Sigmoid colon (tissue), 7 donors: ENCODE measurements around the gene PRDM10. TPM values are rescaled to one million over a fixed set of nuclear protein-coding genes. Genes with fewer than 3 reads are reported as not detected.

Source experiments
- DNase-seq: peaks from one replicate; pipeline ENCODE4 v3.0.0-alpha.2; 2019
- H3K27ac ChIP-seq, 4 donors: fragments of 200-600 bp; sonication (generic); one replicate each; pipeline ENCODE4 v1.5.1; 2016 to 2019; ENCODE audit warnings: mild to moderate bottlenecking in 1 of 4
- H3K27me3 ChIP-seq, 3 donors: fragments of 200-600 bp; sonication (generic); one replicate each; pipeline ENCODE4 v1.5.1; 2019; ENCODE audit warnings: mild to moderate bottlenecking in 1 of 3
- H3K36me3 ChIP-seq, 4 donors: fragments of 200-600 bp; sonication (generic); one replicate each; pipeline ENCODE4 v1.5.1; 2016 to 2019
- H3K4me1 ChIP-seq, 4 donors: fragments of 200-600 bp; sonication (generic); one replicate each; pipeline ENCODE4 v1.5.1; 2017 to 2019
- H3K4me3 ChIP-seq, 4 donors: fragments of 200-600 bp; sonication (generic); one replicate each; pipeline ENCODE4 v1.5.1; 2017 to 2019; ENCODE audit warnings: mild to moderate bottlenecking in 2 of 4, moderate library complexity in 1 of 4
- H3K9me3 ChIP-seq, 4 donors: fragments of 200-600 bp in 3 of 4; sonication (generic) in 3 of 4; one replicate each; pipeline versions ENCODE4 v1.5.1 to v1.6.1; 2013 to 2019
- EP300 ChIP-seq, 4 donors: sonication (generic); formaldehyde crosslinking; IDR thresholded peaks; one replicate each; pipeline ENCODE4 v1.6.1; 2017; ENCODE audit warnings: antibody characterized with exemption in 4 of 4
- POLR2A ChIP-seq, 2 donors: fragments of 450-650 bp; IDR thresholded peaks; one replicate each; pipeline ENCODE4 v1.6.1; 2016; ENCODE audit warnings: antibody characterized with exemption in 2 of 2, mild to moderate bottlenecking in 2 of 2, moderate library complexity in 2 of 2
- POLR2AphosphoS5 ChIP-seq, 4 donors: sonication (generic); formaldehyde crosslinking; IDR thresholded peaks; one replicate each; pipeline ENCODE4 v1.6.1; 2017; ENCODE audit warnings: antibody characterized with exemption in 4 of 4
- WGBS, 2 donors: extraction: QIAGEN DNeasy Blood & Tissue Kit; methylation state at CpG; one replicate each; pipeline ENCODE4 v1.1.7; 2013; 5-methylcytosine and 5-hydroxymethylcytosine counted together
- intact Hi-C: fragments of 100-400 bp; cut with DNase I; formaldehyde crosslinking; loops from one replicate; pipeline ENCODE4 v1.15.1; 2023
- polyA plus RNA-seq, 3 donors: library from polyadenylated mRNA; stranded (reverse); fragments of 200-250 nt; gene quantifications; one replicate each; pipeline ENCODE4 v1.2.3, GENCODE V29; 2013
- total RNA-seq, 4 donors: library from RNA; depleted of rRNA; stranded (reverse); fragments of >200 nt; gene quantifications; one replicate each; pipeline ENCODE4 v1.1.0, GENCODE V29; 2016
- TF ChIP-seq, protein P1 (sequence below), 4 experiments: fragments of 450-650 bp in 3 of 4; fragments of 200-600 bp in 1 of 4; IDR thresholded peaks; one replicate each; pipeline ENCODE4 v1.5.1; 2016 to 2019; ENCODE audit warnings: antibody characterized with exemption in 4 of 4, mild to moderate bottlenecking in 3 of 4, moderate library complexity in 2 of 4
- donor health status: healthy with polysubstance abuse.
- donor health status: Bipolar disorder and iron deficiency.
- donor health status: healthy.

The PRDM10 gene
- total and polyA plus RNA-seq, 7 donors, result 1.8 to 11.9 (median 6.3) TPM

DNA sequence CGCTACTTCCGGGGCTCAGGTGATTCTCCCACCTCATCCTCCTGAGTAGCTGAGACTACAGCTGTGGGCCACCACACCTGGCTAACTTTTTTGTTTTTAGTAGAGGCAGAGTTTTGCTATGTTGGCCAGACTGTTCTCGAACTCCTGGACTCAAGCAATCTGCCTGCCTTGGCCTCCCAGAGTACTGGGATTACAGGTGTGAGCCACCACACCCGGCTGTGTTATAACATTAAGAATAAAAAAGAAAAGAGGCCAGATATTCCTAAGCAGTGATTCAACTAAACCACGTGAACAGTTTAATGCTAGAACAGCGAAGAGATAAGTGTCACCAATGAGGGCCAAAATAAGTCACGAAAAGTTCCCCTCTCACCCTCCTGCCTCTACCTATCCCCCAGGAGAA lies 3.7 kb downstream of the PRDM10 start:
- Histone ChIP-seq H3K4me1 (peaks cover 0 to 45% (median 36%) of the 10 kb centered on the region in 4 donors), H3K9me3 (no peaks in the 10 kb centered on the region), H3K36me3 (no peaks in the 10 kb centered on the region), H3K4me3 (no peak overlapping the region), H3K27ac (no peak overlapping the region), H3K27me3 (no peaks in the 10 kb centered on the region)
- intact Hi-C loops, result no loop called here
- DNase-seq, result no peak
- TF ChIP-seq POLR2AphosphoS5 (IDR thresholded peaks at IDR 0.05), result no peak
- no peak for TF ChIP-seq POLR2A (IDR thresholded peaks at IDR 0.05)
- TF ChIP-seq EP300 (IDR thresholded peaks at IDR 0.05), result no peak
- TF ChIP-seq, protein P1, sequence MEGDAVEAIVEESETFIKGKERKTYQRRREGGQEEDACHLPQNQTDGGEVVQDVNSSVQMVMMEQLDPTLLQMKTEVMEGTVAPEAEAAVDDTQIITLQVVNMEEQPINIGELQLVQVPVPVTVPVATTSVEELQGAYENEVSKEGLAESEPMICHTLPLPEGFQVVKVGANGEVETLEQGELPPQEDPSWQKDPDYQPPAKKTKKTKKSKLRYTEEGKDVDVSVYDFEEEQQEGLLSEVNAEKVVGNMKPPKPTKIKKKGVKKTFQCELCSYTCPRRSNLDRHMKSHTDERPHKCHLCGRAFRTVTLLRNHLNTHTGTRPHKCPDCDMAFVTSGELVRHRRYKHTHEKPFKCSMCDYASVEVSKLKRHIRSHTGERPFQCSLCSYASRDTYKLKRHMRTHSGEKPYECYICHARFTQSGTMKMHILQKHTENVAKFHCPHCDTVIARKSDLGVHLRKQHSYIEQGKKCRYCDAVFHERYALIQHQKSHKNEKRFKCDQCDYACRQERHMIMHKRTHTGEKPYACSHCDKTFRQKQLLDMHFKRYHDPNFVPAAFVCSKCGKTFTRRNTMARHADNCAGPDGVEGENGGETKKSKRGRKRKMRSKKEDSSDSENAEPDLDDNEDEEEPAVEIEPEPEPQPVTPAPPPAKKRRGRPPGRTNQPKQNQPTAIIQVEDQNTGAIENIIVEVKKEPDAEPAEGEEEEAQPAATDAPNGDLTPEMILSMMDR (IDR thresholded peaks at IDR 0.05), result no peak
- WGBS, 2 donors, result 56 to 86% methylated on average over 7 of the region's 7 CpGs

DNA sequence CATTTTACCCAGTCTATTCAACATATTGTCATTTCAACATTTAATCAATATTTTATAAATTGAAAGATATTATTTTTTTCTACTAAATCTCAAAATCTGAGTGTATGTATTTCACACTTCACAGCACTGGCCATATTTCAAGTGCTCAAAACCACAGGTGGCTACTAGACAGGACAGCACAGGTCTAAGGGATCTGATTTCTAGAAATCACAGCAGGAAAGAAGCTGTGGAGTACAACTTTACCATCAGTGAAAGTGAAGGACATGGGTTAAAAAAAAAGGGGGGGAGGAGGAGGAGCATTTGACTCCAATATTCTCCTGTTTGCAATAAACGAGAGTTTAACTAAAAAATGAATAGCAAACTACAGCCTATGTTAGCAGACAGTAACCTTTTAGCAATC lies 4.5 kb downstream of the PRDM10 start:
- no peak for DNase-seq
- Histone ChIP-seq H3K27ac (no peak overlapping the region), H3K36me3 (no peaks in the 10 kb centered on the region), H3K27me3 (no peaks in the 10 kb centered on the region), H3K4me1 (peaks cover 0 to 42% (median 32%) of the 10 kb centered on the region in 4 donors), H3K9me3 (no peaks in the 10 kb centered on the region), H3K4me3 (no peak overlapping the region)
- intact Hi-C loops, result no loop called here
- TF ChIP-seq POLR2A (IDR thresholded peaks at IDR 0.05), result no peak
- TF ChIP-seq, protein P1 (IDR thresholded peaks at IDR 0.05), result no peak
- no peak for TF ChIP-seq POLR2AphosphoS5 (IDR thresholded peaks at IDR 0.05)
- no peak for TF ChIP-seq EP300 (IDR thresholded peaks at IDR 0.05)
- WGBS, 2 donors, result 21 to 54% methylated on average over 1 of the region's 1 CpG

DNA sequence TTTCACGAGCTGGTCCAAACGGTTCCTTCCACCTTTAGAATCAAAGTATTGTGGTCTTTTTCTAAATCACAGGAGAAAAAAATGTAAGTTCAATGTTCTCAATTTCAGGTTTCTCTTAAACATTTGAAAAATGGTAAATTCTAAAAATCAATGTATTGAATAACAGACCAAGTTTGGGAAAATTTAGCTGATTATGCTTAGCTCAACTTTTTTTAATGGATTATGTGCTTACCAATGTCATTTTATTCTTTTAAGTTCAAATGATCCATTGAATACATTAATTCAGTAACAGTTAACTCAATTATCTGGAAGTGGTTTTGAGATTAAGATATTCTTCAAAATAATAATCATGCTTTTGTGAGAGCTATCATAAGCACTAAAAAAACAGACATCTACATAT lies 5.1 kb downstream of the PRDM10 start:
- peaks cover 0 to 48% (median 32%) of the 10 kb centered on the region in 4 donors for H3K4me1 ChIP-seq
- H3K27ac ChIP-seq, result no peak overlapping the region
- no peak for DNase-seq
- 47 to 76% methylated on average over 2 of the region's 2 CpGs for WGBS, 2 donors
- TF ChIP-seq POLR2AphosphoS5 (IDR thresholded peaks at IDR 0.05) (no peak), POLR2A (IDR thresholded peaks at IDR 0.05) (no peak), EP300 (IDR thresholded peaks at IDR 0.05) (no peak)
- TF ChIP-seq, protein P1 (IDR thresholded peaks at IDR 0.05), result no peak
- H3K36me3 ChIP-seq, result no peaks in the 10 kb centered on the region
- intact Hi-C loops, result no loop called here
- H3K27me3 ChIP-seq, result no peaks in the 10 kb centered on the region
- no peak overlapping the region for H3K4me3 ChIP-seq
- H3K9me3 ChIP-seq, result no peaks in the 10 kb centered on the region

DNA sequence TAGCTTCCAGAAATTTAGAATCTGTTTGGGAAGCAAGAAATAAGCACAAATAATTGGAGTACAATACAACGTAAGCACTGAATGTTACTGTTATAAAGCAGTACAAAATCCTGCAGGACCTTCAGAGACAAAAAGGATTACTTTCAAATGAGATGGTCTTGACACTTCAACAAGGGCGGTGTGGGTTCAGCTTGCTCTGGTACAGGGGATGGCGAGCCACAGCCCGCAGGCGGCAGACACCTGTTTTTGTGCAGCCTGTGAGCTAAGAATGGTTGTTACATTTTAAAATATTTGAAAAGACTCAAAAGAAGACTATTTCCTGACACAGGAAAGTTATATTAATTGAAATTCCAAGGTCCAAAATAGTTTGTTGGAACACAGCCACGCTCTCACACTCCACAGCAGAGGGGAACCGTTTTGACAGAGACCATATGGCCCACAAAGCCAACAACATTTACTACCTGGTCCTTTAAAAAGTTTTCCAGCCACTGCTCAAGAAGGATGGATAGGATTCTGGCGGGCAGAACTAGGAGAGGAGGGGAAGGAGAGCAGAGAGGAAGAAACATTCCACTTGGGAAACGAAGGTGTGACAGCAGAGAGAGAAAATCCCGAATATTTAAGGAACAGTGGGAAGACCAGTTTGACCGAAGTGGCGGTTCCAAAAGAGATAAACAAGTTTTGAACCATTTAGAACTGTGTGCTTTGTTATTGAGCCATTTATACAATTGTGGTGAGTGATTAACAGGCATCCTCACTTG lies 6.3 kb downstream of the PRDM10 start:
- H3K27ac ChIP-seq, result peak overlapping the region; percentile 29 to 64 (median 50)

More for the DNA sequence above, 6.3 kb downstream of the PRDM10 start:
- no peak overlapping the region for H3K4me3 ChIP-seq
- TF ChIP-seq POLR2AphosphoS5 (IDR thresholded peaks at IDR 0.05), result peak; percentile 54 to 79 (median 66)
- no peak for TF ChIP-seq POLR2A (IDR thresholded peaks at IDR 0.05)
- TF ChIP-seq, protein P1 (IDR thresholded peaks at IDR 0.05), result no peak
- no peaks in the 10 kb centered on the region for H3K9me3 ChIP-seq
- peak; percentile 75 for DNase-seq
- peaks cover 0 to 51% (median 30%) of the 10 kb centered on the region in 4 donors for H3K4me1 ChIP-seq
- no peaks in the 10 kb centered on the region for H3K36me3 ChIP-seq
- intact Hi-C loops, result no loop called here
- 41 to 64% methylated on average over 12 of the region's 12 CpGs for WGBS, 2 donors
- no peaks in the 10 kb centered on the region for H3K27me3 ChIP-seq
